HepG2 (cell line): ENCODE data around the gene STX4. TPM values are rescaled to one million over a fixed set of nuclear protein-coding genes. Genes with fewer than 3 reads are reported as not detected.

Source experiments
- ARNT ChIP-seq: fragments of 450-650 bp; IDR thresholded peaks from 2 replicates; pipeline ENCODE4 v1.6.1; 2017
- CEBPG ChIP-seq: IDR thresholded peaks from 2 replicates; pipeline ENCODE4 v1.6.1; 2016
- DRAP1 ChIP-seq: IDR thresholded peaks from 2 replicates; pipeline ENCODE4 v1.6.1; 2016; ENCODE audit warnings: missing genetic modification reagents, missing compliant biosample characterization
- EP300 ChIP-seq, 3 experiments: sonication (generic) in 1 of 3; formaldehyde crosslinking in 1 of 3; IDR thresholded peaks; 2 replicates each; pipeline versions ENCODE4 v1.5.1 to v1.6.1; 2011 to 2020; ENCODE audit warnings: low read depth in 2 of 3, low read length in 2 of 3, borderline replicate concordance in 1 of 3, improper control_type of control experiment in 1 of 3, mild to moderate bottlenecking in 1 of 3, missing genetic modification reagents in 1 of 3, moderate library complexity in 1 of 3
- FOXC1 ChIP-seq: sonication (generic); formaldehyde crosslinking; IDR thresholded peaks from 2 replicates; pipeline ENCODE4 v1.8.0; 2022; ENCODE audit warnings: mild to moderate bottlenecking, missing genetic modification reagents, borderline replicate concordance
- GPBP1L1 ChIP-seq: sonication (generic); formaldehyde crosslinking; IDR thresholded peaks from 2 replicates; pipeline ENCODE4 v1.5.0; 2020; ENCODE audit warnings: mild to moderate bottlenecking, missing genetic modification reagents
- GPN1 ChIP-seq: sonication (generic); formaldehyde crosslinking; IDR thresholded peaks from 2 replicates; pipeline ENCODE4 v1.5.1; 2020; ENCODE audit warnings: missing genetic modification reagents, borderline replicate concordance
- HMG20B ChIP-seq: conservative IDR thresholded peaks from 2 replicates; pipeline ENCODE4 v1.6.1; 2016; ENCODE audit warnings: missing genetic modification reagents, missing compliant biosample characterization
- HNF1B ChIP-seq: sonication (generic); formaldehyde crosslinking; IDR thresholded peaks from 2 replicates; pipeline ENCODE4 v1.5.1; 2020; ENCODE audit warnings: mild to moderate bottlenecking, moderate library complexity, missing genetic modification reagents
- KMT2A ChIP-seq: sonication (generic); formaldehyde crosslinking; IDR thresholded peaks from 2 replicates; pipeline ENCODE4 v1.4.0; 2020; ENCODE audit warnings: missing genetic modification reagents
- MED1 ChIP-seq: sonication (generic); formaldehyde crosslinking; IDR thresholded peaks from 2 replicates; pipeline ENCODE4 v1.4.0; 2020; ENCODE audit warnings: missing genetic modification reagents
- MYNN ChIP-seq: sonication (generic); formaldehyde crosslinking; IDR thresholded peaks from 2 replicates; pipeline ENCODE4 v1.4.0; 2020; ENCODE audit warnings: mild to moderate bottlenecking, low read depth, missing genetic modification reagents
- POLR2A ChIP-seq, 2 experiments: IDR thresholded peaks; 2 replicates each; pipeline ENCODE4 v1.6.1; 2011; ENCODE audit warnings: low read depth in 2 of 2, low read length in 2 of 2, mild to moderate bottlenecking in 1 of 2, moderate library complexity in 1 of 2; ENCODE audit not compliant: insufficient read depth in 1 of 2
- RARA ChIP-seq: IDR thresholded peaks from 2 replicates; pipeline ENCODE4 v1.6.1; 2016; ENCODE audit warnings: missing genetic modification reagents, missing compliant biosample characterization
- SKIL ChIP-seq: sonication (generic); formaldehyde crosslinking; IDR thresholded peaks from 2 replicates; pipeline ENCODE4 v1.8.0; 2022; ENCODE audit warnings: missing genetic modification reagents, mild to moderate bottlenecking, moderate library complexity, borderline replicate concordance
- SMARCE1 ChIP-seq: fragments of 450-650 bp; IDR thresholded peaks from 2 replicates; pipeline ENCODE4 v1.6.1; 2017; ENCODE audit warnings: borderline replicate concordance
- TBP ChIP-seq: sonication (generic); formaldehyde crosslinking; IDR thresholded peaks from 2 replicates; pipeline ENCODE4 v1.5.0; 2020; ENCODE audit warnings: missing genetic modification reagents
- TFE3 ChIP-seq: IDR thresholded peaks from 2 replicates; pipeline ENCODE4 v1.6.1; 2016
- ZNF235 ChIP-seq: sonication (generic); formaldehyde crosslinking; IDR thresholded peaks from 2 replicates; pipeline ENCODE4 v1.8.1; 2023; ENCODE audit warnings: mild to moderate bottlenecking, missing genetic modification reagents, borderline replicate concordance
- ZNF292 ChIP-seq: sonication (generic); formaldehyde crosslinking; IDR thresholded peaks from 2 replicates; pipeline ENCODE4 v1.8.1; 2022; ENCODE audit warnings: mild to moderate bottlenecking, low read depth, missing genetic modification reagents, borderline replicate concordance
- ZNF326 ChIP-seq: sonication (generic); formaldehyde crosslinking; IDR thresholded peaks from 2 replicates; pipeline ENCODE4 v1.4.0; 2020; ENCODE audit warnings: missing genetic modification reagents, borderline replicate concordance
- ZNF777 ChIP-seq: sonication (generic); formaldehyde crosslinking; IDR thresholded peaks from 2 replicates; pipeline ENCODE4 v1.4.0; 2020; ENCODE audit warnings: missing genetic modification reagents
- ZNF83 ChIP-seq: sonication (generic); formaldehyde crosslinking; IDR thresholded peaks from 2 replicates; pipeline ENCODE4 v1.4.0; 2020; ENCODE audit warnings: missing genetic modification reagents, mild to moderate bottlenecking, borderline replicate concordance
- ZSCAN9 ChIP-seq: IDR thresholded peaks from 2 replicates; pipeline ENCODE4 v1.6.1; 2016; ENCODE audit warnings: borderline replicate concordance
- polyA plus RNA-seq, 8 experiments: library from polyadenylated mRNA; depleted of rRNA in 3 of 8; stranded (reverse) in 7 of 8; unstranded in 1 of 8; fragments of >200 nt; fragmentation: Illumina TruSeq in 4 of 8; extraction: Trizol in 4 of 8; gene quantifications; 2 replicates each; pipeline versions ENCODE4 v1.2.1 to v1.2.3, GENCODE V29; 2011 to 2016; ENCODE audit warnings: low read depth in 4 of 8, missing spikeins in 1 of 8, mixed read lengths in 1 of 8; ENCODE audit not compliant: insufficient read depth in 1 of 8
- total RNA-seq, 5 experiments: library from RNA; depleted of rRNA; stranded (reverse); fragments of >200 nt; fragmentation: Illumina TruSeq; extraction: Trizol; gene quantifications; 2 replicates each; pipeline ENCODE4 v1.2.3, GENCODE V29; 2016; ENCODE audit warnings: low read depth in 1 of 5

STX4 gene
- total and polyA plus RNA-seq, 2 of the 13 experiments (the other 11 are each of a cell fraction or from before 2014, with no cell fraction given): 29.2 to 34.6 TPM

GRCh38 chr16:31033709-31034492 is 543 bp downstream of the STX4 start (continued):
- TF ChIP-seq SKIL (CRISPR knock-in tag) (no peak; the same call in 1 of the 2 replicates), POLR2A (IDR thresholded peaks at IDR 0.05; ENCODE audit: insufficient read depth in 1 of 2, low read depth in 2 of 2, low read length in 2 of 2) (peak; percentile 95 to 97), ZNF83 (CRISPR knock-in tag) (no peak), CEBPG (no peak), ZNF235 (peak; percentile 91; the same call in 1 of the 2 replicates), KMT2A (CRISPR knock-in tag) (no peak), HNF1B (no peak; the same call in 1 of the 2 replicates), ZSCAN9 (peak; percentile 74; the same call in 1 of the 2 replicates), TBP (CRISPR knock-in tag) (no peak), SMARCE1 (no peak), GPN1 (CRISPR knock-in tag) (no peak), ZNF292 (CRISPR knock-in tag) (peak; percentile 27; the same call in 1 of the 2 replicates), ZNF777 (no peak), GPBP1L1 (no peak), HMG20B (CRISPR knock-in tag) (no peak), EP300 (IDR thresholded peaks at IDR 0.05; ENCODE audit: low read depth in 2 of 2, low read length in 2 of 2) (no peak), EP300 (CRISPR knock-in tag; IDR thresholded peaks at IDR 0.05; ENCODE audit: borderline replicate concordance) (no peak), MED1 (CRISPR knock-in tag) (peak; percentile 71), RARA (CRISPR knock-in tag) (peak; percentile 44; the same call in 1 of the 2 replicates), MYNN (CRISPR knock-in tag) (no peak), DRAP1 (CRISPR knock-in tag) (peak; percentile 97), ARNT (no peak), FOXC1 (CRISPR knock-in tag) (no peak; the same call in 1 of the 2 replicates), ZNF326 (CRISPR knock-in tag) (no peak; the same call in 1 of the 2 replicates), TFE3 (CRISPR knock-in tag) (peak; percentile 30; the same call in 1 of the 2 replicates)
